HFFc6 (cell line): ENCODE measurements around the gene OR52L1. TPM values are rescaled to one million over a fixed set of nuclear protein-coding genes. Genes with fewer than 3 reads are reported as not detected.

ENCODE experiments used
- DNase-seq: peaks from one replicate; pipeline ENCODE4 v3.0.0-alpha.2; 2018
- H3K27ac Mint-ChIP-seq: 2 replicates; pipeline ENCODE4 v1.8.0; 2020; ENCODE audit warnings: mild to moderate bottlenecking, mixed read lengths
- H3K27me3 Mint-ChIP-seq: 2 replicates; pipeline ENCODE4 v1.8.0; 2021; ENCODE audit warnings: mild to moderate bottlenecking, moderate library complexity, mixed read lengths; ENCODE audit not compliant: insufficient read depth
- H3K36me3 Mint-ChIP-seq: 2 replicates; pipeline ENCODE4 v1.8.0; 2021; ENCODE audit warnings: low read depth, mixed read lengths
- H3K4me1 Mint-ChIP-seq: 2 replicates; pipeline ENCODE4 v1.8.0; 2020; ENCODE audit warnings: low read depth, mixed read lengths
- H3K4me3 Mint-ChIP-seq: 2 replicates; pipeline ENCODE4 v1.8.0; 2020; ENCODE audit warnings: mild to moderate bottlenecking, moderate library complexity, mixed read lengths
- H3K9me3 Mint-ChIP-seq: 2 replicates; pipeline ENCODE4 v1.8.0; 2020; ENCODE audit warnings: mild to moderate bottlenecking, mixed read lengths
- CTCF ChIP-seq: fragments of 200-600 bp; sonication (generic); IDR thresholded peaks from 2 replicates; pipeline ENCODE4 v1.5.0; 2021; ENCODE audit warnings: antibody characterized with exemption, mild to moderate bottlenecking
- long read RNA-seq: library from polyadenylated mRNA; unstranded; transcript quantifications from one replicate; pipeline ENCODE4 v2.0.0, GENCODE V29; 2019
- total RNA-seq, 6 experiments: library from RNA; stranded (reverse); fragmentation: NEBNext Ultra II Directional; extraction: Animal tissue kit (Norgen Biotek cat#: 25700); gene quantifications; 2 replicates in 1 of 6; 3 replicates in 5 of 6; pipeline ENCODE4 v1.2.3, GENCODE V29; 2021

Gene OR52L1
- total RNA-seq, result not detected
- long read RNA-seq, result 0 reads

GRCh38 chr11:5986885-5987284 lies at the start of gene OR52L1:
Gene OR52L1, minus strand, starts transcription at chr11:5986985. Its CDS starts 55 bp downstream, at chr11:5986930.
- DNase-seq, result no peak
- Mint-ChIP-seq H3K4me3 (no peak within 1 kb of the TSS), H3K36me3 (no peaks in the 10 kb centered on the region), H3K9me3 (peaks cover 21% of the 10 kb centered on the region), H3K27ac (no peak within 1 kb of the TSS), H3K27me3 (no peaks in the 10 kb centered on the region), H3K4me1 (no peaks in the 10 kb centered on the region)
- no peak for TF ChIP-seq CTCF

- Mint-ChIP-seq H3K27ac (no peak within 1 kb of the TSS), H3K36me3 (no peaks in the 10 kb centered on the region), H3K9me3 (peaks cover 6% of the 10 kb centered on the region; the same call in 1 of the 2 replicates), H3K27me3 (no peaks in the 10 kb centered on the region), H3K4me1 (no peaks in the 10 kb centered on the region), H3K4me3 (no peak within 1 kb of the TSS)
- no peak for DNase-seq
- no peak for TF ChIP-seq CTCF
These were observed 44.1 kb upstream of the OR52L1 start, which contains the start of gene OR56A1 for GRCh38 chr11:6030708-6031405. Gene OR56A1, minus strand, starts transcription at chr11:6030758. Its CDS starts 3,066 bp downstream, at chr11:6027692.

- TF ChIP-seq CTCF, result no peak
- H3K27me3 Mint-ChIP-seq, result no peaks in the 10 kb centered on the region
- H3K4me1 Mint-ChIP-seq, result no peaks in the 10 kb centered on the region
- no peaks in the 10 kb centered on the region for H3K36me3 Mint-ChIP-seq
- H3K4me3 Mint-ChIP-seq, result no peak overlapping the region
- H3K27ac Mint-ChIP-seq, result no peak overlapping the region
- peaks cover 6% of the 10 kb centered on the region; the same call in 1 of the 2 replicates for H3K9me3 Mint-ChIP-seq
- no peak for DNase-seq
These were observed 40.7 kb upstream of the OR52L1 start for GRCh38 chr11:6027501-6027900.

GRCh38 chr11:6025056-6025455 lies 38.3 kb upstream of the OR52L1 start:
- no peaks in the 10 kb centered on the region for H3K36me3 Mint-ChIP-seq
- H3K27me3 Mint-ChIP-seq, result no peaks in the 10 kb centered on the region
- TF ChIP-seq CTCF, result no peak
- H3K4me3 Mint-ChIP-seq, result no peak overlapping the region
- no peak overlapping the region for H3K27ac Mint-ChIP-seq
- H3K9me3 Mint-ChIP-seq, result peaks cover 6% of the 10 kb centered on the region; the same call in 1 of the 2 replicates
- no peak for DNase-seq
- H3K4me1 Mint-ChIP-seq, result no peaks in the 10 kb centered on the region

GRCh38 chr11:6022956-6023355 lies 36.2 kb upstream of the OR52L1 start:
- Mint-ChIP-seq H3K9me3 (peaks cover 6% of the 10 kb centered on the region; the same call in 1 of the 2 replicates), H3K4me3 (no peak overlapping the region), H3K36me3 (no peaks in the 10 kb centered on the region), H3K27me3 (no peaks in the 10 kb centered on the region), H3K4me1 (no peaks in the 10 kb centered on the region), H3K27ac (no peak overlapping the region)
- peak; percentile 36 for DNase-seq
- peak; percentile 69 for TF ChIP-seq CTCF
